Measurements from ENCODE around the gene BUD31.
"Not testable (repeated sequence)": the region's sequence is repeated elsewhere in the genome, so short reads cannot be mapped to it uniquely, and the experiment has no call there.

Gene BUD31

DNA sequence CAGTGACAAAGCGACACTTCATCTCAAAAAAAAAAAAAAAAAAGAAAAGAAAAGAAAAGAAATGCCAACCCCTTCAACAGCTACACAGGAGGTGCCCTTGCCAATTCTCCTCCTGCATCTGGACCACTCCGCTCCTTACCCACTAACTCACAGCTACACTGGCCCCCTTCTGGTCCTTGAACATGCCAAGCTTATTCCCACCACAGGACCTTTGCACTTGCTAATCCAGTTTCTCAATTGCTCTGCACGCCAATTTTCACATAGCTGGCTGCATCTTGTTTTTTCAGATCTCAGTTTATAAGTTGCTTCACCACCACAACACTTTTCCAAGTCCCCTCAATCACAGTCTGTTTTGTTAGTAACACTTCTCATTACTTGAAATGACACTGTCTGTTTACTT lies 5.9 kb upstream of the BUD31 start:
- DNase-seq: no peak

DNA sequence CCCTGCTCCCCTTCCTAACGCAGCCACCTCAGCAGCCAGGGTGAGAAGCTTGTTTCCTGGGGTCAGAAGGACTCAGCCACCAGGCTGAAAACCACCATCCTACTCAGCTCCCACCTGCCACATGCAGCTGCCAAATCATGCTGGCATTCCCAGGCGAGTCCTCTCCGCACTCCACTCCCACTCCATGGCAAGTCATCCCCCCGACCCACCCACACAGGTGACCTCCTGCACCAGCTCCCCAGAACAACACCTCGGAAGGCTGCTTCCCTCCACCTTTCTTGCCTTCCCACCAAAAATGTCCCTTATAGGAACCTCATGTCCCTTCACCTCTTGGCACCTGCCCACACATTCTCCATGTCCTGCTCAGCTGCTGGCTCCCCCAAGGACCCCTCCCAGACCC lies 5.0 kb upstream of the BUD31 start:
- DNase-seq: no peak

GRCh38 chr7:99404235-99404976 lies 4.4 kb upstream of the BUD31 start:
- DNase-seq: no peak

DNA sequence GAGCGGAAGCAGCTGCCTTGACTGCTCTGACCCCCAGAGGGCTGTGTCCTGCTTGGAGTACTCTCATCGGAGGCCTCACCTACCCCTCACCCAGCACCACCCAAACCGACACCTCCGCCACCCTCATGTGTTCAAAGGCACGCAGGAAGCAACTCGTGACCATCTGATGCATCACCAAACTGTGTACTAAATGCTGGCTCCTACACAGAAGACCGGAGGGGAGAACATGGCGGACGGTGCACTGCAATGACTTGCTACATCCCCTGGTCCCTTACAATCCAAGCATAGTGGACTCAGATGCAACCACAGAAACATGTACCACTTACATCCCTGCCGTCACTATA lies 3.8 kb upstream of the BUD31 start:
- DNase-seq: no peak

DNA sequence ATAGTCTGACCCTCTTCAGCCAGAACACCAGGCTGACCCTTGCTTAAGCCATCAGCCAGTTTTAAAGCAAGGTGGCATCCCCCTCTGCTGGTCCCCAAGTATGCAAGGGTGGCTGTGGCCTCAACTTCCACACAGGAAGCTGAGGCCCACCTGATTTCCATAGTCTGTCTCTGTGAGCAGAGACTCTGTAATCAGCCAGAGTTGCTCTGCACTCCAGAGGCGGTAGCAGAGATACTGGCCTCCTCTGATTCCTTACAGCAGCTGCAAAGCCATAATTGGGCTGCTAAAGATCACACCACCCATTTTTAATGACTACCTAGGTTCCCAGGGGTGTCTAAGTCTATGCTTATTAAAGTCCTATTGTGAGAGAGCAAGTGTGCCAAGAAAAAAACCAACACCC lies 2.2 kb upstream of the BUD31 start:
- peak; percentile 46 for DNase-seq

DNA sequence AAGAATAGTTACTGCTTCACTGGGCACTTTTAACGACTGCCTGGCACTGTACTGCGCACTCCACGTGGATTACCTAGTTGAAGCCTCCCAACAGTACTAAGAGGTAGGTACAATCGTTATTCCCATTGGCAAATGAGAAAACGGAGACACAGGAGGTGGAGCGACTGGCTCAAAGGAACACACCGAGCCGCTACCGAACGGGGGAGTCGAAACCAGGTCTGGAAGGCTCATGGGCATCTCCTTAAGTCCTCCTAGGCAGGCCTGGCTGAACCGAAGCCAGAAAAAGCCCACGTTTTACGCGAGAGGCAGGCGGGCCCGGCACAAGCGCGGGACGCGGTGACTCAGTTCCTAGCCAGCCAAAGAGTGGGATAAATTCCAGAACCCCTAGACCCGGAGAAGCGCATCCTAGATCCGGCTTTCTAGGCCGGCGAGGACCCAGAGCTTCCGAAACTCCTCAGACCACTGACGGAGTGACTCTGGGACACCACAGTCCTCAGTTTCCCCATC lies 844 bp upstream of the BUD31 start:
- peak; percentile 72 for DNase-seq

GRCh38 chr7:99409192-99409572 lies 413 bp downstream of the BUD31 start:
- peak; percentile 43 for DNase-seq

- DNase-seq: no peak
These were observed 1.0 kb downstream of the BUD31 start for GRCh38 chr7:99409806-99410205.

DNA sequence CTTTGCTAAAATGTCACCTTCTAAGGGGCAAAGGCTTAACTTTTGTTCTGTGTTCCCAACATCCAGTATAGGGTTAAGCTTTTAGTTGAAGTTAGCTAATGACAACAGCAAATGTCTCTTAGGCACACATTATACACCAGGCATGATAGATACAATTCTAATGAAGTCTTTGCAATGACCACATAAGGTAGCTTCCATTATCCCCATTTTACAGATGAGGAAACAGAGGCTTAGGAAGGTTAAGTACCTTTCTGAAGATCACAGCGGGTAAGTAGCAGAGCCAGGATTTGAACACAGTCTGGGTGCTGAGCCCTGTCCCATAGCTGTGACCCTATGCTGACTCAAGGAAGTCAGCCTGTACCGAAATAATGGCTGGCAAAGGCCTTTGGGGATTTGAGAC lies 1.9 kb downstream of the BUD31 start:
- no peak for DNase-seq

- peak; percentile 48 for DNase-seq
These were observed 6.9 kb downstream of the BUD31 start for GRCh38 chr7:99415513-99416127.

- DNase-seq: no peak
These were observed 9.5 kb downstream of the BUD31 start for GRCh38 chr7:99418260-99418659.

DNA sequence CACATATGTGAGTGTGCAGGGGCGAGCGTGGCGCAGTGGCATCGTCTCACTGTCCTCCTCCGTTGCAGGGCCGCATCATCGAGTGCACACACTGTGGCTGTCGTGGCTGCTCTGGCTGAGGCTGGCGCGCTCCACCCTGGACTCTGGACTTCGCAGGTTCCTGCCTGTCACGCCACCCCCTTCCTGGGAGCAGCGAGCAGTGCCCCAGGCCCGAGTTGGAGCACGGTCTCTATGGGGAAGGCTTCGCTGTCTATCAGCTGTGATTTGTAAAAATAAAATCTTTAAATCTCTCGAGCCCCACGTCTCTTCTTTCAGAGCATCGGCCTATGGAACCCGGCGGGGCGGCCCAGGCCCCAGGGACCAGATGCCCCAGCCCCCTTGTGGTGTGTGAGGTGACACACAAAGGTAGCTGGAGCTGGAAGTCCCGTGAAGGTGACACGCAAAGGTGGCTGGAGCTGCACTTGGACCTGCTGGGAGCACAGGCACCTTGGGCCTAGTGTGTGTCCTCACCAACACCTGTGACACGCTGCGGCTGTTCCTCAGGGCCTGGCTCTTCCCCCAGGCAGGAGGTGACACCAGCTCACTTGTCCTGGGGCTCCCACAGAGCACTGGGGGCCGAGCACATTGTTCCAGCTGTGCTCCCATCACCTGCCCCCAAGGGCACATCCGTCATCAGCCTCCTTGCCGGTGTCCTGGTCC lies 10.7 kb downstream of the BUD31 start:
- no peak for DNase-seq

DNA sequence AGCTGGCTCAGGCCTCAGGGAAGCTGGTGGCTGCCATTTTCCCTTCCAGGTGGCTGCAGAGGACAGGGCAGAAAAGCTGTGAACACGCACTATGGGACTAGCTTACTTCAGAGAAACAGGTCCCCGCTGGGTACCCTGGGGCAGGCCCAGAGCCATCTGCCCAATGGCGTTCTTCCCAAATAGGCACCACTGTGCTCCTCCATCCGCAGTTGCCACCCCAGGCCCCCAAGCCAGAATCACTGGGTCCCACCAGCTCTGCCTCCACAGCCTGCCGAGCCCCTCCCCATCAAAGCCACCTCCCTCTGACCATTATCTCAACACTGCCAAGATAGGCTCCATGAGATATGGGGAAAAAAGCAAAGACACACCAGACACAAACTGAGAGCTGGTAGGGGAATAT lies 11.4 kb downstream of the BUD31 start:
- DNase-seq: no peak

GRCh38 chr7:99420986-99421385 lies 12.2 kb downstream of the BUD31 start:
- DNase-seq: no peak

DNA sequence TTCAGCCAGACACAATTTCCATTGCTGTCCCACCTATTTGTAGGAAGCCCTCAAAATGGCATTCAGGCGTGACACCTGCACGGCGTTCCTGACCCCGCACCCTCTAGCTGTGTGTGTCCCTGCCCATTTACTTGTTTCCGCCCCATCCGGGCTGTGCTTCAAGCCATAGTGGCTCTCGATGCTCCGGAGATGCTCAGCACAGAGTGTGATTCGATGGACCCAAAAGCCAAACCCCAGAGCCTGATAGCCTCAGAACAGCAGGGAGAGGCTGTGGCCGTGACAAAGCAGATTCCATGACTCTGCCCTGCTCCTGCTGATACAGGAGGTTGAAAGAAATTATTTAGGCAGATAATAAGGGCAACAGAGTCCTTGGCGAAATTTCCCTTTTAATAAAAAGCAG lies 13.4 kb downstream of the BUD31 start:
- peak; percentile 66 for DNase-seq

- no peak for DNase-seq
These were observed 13.9 kb downstream of the BUD31 start for GRCh38 chr7:99422625-99423024.

DNA sequence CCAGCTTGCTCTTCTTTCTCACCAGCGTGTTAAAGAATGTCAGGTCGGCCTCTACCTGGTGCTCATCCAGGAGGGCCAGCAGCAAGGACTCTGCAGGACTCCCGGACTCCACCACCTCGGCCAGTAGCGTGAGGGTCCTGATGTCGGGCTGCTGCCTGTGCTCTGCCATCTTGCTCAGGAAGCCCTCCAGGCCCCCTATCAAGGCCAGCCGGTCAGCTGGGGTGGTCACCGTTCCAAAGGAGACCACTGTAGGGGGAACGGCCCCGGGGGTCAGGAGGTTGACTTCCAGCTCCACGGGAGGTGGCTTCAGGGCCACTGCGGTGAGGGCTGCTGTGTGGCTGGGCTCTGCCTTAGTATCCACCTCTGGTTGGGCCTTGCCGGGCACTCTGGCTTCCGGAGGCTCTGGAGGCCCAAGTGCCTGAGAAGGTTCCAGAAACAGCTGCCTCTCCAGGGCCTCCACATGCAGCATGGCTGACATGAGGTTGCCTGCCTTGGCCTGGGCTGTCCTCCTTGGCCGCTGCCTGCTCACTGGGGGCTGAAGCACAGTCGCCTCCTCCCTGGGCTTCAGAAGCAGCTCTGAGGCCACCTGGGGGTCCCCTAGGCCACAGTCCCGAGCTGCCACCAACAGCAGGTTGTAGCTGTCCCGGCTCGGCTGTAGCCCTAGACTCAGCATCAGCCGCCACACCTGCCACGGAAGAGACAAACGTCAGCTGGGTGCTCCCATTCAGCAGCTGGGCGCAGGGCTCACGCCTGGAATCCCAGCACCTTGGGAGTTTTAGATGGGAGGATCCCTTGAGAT lies 16.4 kb downstream of the BUD31 start:
- no peak for DNase-seq

DNA sequence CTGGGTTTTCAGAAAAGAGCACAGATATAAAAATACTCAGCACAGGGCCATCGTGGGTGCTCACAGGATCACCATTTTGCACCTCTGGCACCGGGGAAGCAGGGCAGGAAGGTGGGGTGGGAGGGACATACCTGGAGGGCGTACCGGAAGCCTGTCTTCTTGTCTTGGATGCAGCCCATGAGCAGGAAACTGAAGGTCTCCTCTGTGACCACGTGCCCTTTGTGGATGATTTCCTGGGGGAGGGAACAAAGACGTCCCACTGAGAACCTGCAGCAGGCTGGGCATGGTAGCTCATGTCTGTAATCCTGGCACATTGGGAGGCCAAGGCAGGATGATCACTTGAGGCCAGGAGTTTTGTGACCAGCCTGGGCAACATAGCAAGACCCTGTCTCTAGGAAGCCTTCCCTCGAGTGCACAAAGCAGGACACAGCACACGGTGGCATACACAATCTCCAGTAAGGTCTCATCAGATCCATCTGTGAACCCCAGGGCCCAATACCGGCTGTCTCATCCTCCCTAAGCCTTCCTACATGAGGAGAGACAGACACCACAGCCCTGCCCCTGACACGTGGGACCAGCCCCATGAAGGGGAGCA lies 20.3 kb downstream of the BUD31 start:
- no peak for DNase-seq

- no peak for DNase-seq
These were observed 21.0 kb downstream of the BUD31 start for GRCh38 chr7:99429756-99430155.

- DNase-seq: not testable (repeated sequence)
These were observed 23.2 kb downstream of the BUD31 start for GRCh38 chr7:99431756-99432540.

GRCh38 chr7:99433158-99433557 lies 24.4 kb downstream of the BUD31 start:
- DNase-seq: no peak

- DNase-seq: no peak
These were observed 29.3 kb downstream of the BUD31 start for GRCh38 chr7:99437946-99438572.
